ENCODE results near the gene AMPH. TPM values are rescaled to one million over a fixed set of nuclear protein-coding genes. Genes with fewer than 3 reads are reported as not detected.

The AMPH gene
- total and polyA plus RNA-seq, 9 of the 15 experiments (the other 6 are each of a cell fraction or from before 2014, with no cell fraction given), result 0.03 to 0.35 TPM; not detected in 7

DNA sequence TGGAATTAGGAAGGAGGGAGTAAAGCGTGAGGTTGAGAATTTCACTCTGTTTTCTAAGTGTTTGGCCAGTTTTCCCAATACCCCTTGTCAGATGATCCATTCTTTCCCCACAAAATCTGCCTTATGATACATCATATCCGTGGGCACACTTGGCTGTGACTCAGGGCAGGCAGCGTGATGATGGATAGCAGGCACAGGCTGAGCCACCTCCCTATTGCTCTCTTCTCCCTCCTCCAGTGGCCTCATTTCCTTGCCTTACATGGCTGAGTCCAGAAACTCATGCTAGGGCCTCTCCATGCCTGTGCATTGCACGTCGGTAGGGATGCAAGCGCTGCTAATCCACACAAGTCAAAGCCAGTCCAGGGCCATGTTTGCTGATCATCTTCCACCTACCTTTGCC lies 128.3 kb downstream of the AMPH start:
- POLR2A ChIA-PET, result no interaction called here
- Histone ChIP-seq H3K27ac (ENCODE audit: extremely low read depth, low read depth, low read length) (no peak overlapping the region), H3K27me3 (ENCODE audit: control insufficient read depth in 2 of 2, insufficient read depth in 2 of 2, low read length in 2 of 2) (peaks cover 0 to 4% of the 10 kb centered on the region in 2 experiments; a peak in 1 of 5 replicates), H3K4me1 (replicated peaks in 1 of 2; ENCODE audit: control insufficient read depth in 2 of 2, insufficient read depth in 2 of 2, low read length in 2 of 2) (no peaks in the 10 kb centered on the region), H3K9me1 (ENCODE audit: control insufficient read depth, insufficient read depth, low read length) (no peaks in the 10 kb centered on the region), H4K20me1 (replicated peaks; ENCODE audit: control insufficient read depth, insufficient read depth, low read length) (no peaks in the 10 kb centered on the region), H3K9ac (ENCODE audit: insufficient read depth in 1 of 2, low read depth in 2 of 2, low read length in 2 of 2) (no peak overlapping the region), H3K79me2 (ENCODE audit: control insufficient read depth, insufficient read depth, low read length) (no peaks in the 10 kb centered on the region), H3K4me2 (ENCODE audit: insufficient read depth, low read length) (no peak overlapping the region), H3K9me3 (replicated peaks; ENCODE audit: control insufficient read depth, insufficient read depth, low read depth, low read length) (no peaks in the 10 kb centered on the region), H3K36me3 (ENCODE audit: control insufficient read depth, insufficient read depth, low read length) (no peaks in the 10 kb centered on the region), H3K4me3 (no peak overlapping the region), H2AFZ (ENCODE audit: low read depth, low read length) (no peak overlapping the region)
- FAIRE-seq (no peak), ATAC-seq (no peak), DNase-seq (ENCODE audit: extremely low read depth in 1 of 4, low spot score in 3 of 4) (no peak)
- in situ Hi-C loops (cut with MboI), result no loop called here
- 3% methylated on average over 6 of the region's 6 CpGs for WGBS (ENCODE audit: insufficient coverage, low coverage, missing lambda C conversion rate)
- TF ChIP-seq BCL6 (CRISPR knock-in tag; IDR thresholded peaks at IDR 0.05) (no peak), MTA3 (IDR thresholded peaks at IDR 0.05; ENCODE audit: borderline replicate concordance) (no peak)
- TF ChIP-seq, protein P1, sequence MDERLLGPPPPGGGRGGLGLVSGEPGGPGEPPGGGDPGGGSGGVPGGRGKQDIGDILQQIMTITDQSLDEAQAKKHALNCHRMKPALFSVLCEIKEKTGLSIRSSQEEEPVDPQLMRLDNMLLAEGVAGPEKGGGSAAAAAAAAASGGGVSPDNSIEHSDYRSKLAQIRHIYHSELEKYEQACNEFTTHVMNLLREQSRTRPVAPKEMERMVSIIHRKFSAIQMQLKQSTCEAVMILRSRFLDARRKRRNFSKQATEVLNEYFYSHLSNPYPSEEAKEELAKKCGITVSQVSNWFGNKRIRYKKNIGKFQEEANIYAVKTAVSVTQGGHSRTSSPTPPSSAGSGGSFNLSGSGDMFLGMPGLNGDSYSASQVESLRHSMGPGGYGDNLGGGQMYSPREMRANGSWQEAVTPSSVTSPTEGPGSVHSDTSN (CRISPR knock-in tag; IDR thresholded peaks at IDR 0.05; ENCODE audit: low read depth), result no peak
- TF ChIP-seq, protein P1 (tag; conservative IDR thresholded peaks at IDR 0.05; ENCODE audit: low read depth), result no peak
- CTCF ChIA-PET (ENCODE audit: low intra/inter-chr PET ratio), result no interaction called here
- intact Hi-C loops (cut with micrococcal nuclease), result no loop called here
- no TSS peak for BruUV-seq (replicated peaks)

Measured in K562 (cell line).